Ectodermal cell (in vitro differentiated cells): ENCODE data around the gene TCFL5.

ENCODE experiments used
- H3K27ac ChIP-seq: 2 replicates; pipeline ENCODE4 v1.7.0; 2013; ENCODE audit warnings: mild to moderate bottlenecking, low read depth, low read length; ENCODE audit not compliant: insufficient read depth, poor library complexity, severe bottlenecking
- H3K27me3 ChIP-seq: 2 replicates; pipeline ENCODE4 v1.7.0; 2013; ENCODE audit warnings: mild to moderate bottlenecking, low read length; ENCODE audit not compliant: insufficient read depth, control insufficient read depth, poor library complexity, severe bottlenecking
- H3K36me3 ChIP-seq: one replicate; pipeline ENCODE4 v1.7.0; 2013; ENCODE audit warnings: low read length; ENCODE audit not compliant: control insufficient read depth, insufficient read depth
- H3K4me1 ChIP-seq: one replicate; pipeline ENCODE4 v1.7.0; 2013; ENCODE audit warnings: low read length; ENCODE audit not compliant: control insufficient read depth, insufficient read depth
- H3K4me3 ChIP-seq: 2 replicates; pipeline ENCODE4 v1.7.0; 2013; ENCODE audit warnings: low read depth, low read length, control low read depth; ENCODE audit not compliant: insufficient read depth
- H3K9me3 ChIP-seq: 2 replicates; pipeline ENCODE4 v1.7.0; 2013; ENCODE audit warnings: mild to moderate bottlenecking, low read length, moderate library complexity; ENCODE audit not compliant: control insufficient read depth
- WGBS, 2 experiments: methylation state at CpG; one replicate each; pipeline ENCODE4 v1.1.7; 2013; ENCODE audit warnings: missing lambda C conversion rate in 2 of 2; 5-methylcytosine and 5-hydroxymethylcytosine counted together

TCFL5 gene

DNA sequence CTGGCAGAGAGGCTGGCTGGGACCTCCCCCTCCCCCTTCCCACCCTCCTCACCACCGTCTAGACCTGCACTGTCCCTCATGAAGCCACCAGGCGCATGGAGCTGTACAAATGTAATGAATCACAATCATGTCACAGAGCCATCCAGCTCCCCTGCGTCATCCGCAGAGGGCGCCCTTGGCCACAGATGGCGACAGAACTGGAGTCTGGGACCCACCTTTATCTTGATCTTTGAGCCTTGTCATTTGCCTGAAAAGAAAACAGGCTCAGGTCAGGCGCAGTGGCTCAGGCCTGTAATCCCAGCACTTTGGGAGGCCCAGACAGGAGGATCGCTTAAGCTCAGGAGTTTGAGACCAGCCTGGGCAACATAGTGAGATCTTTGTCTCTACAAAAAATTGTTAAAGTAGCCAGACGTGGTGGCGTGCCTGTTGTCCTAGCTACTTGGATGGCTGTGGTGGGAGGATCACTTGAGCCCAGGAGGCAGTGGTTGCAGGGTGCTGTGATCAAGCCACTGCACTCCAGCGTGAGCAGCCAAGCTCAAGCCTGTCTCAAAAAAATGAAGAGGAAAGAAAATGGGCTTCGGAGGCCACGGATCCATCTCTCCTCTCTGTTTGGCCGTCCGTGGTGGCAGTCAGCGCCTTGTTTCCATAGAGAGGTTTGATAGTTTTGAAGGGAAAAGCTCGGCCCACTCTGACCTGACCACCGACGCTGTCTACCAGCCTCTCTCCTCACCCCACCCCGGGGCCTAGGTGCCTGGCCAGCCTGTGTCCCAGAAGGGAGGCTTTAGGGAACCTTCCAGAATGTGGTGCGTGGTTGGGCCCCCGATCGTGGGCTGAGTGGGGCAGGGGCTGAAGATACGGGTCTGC lies 38.6 kb downstream of the TCFL5 start:
- no peaks in the 10 kb centered on the region for H3K9me3 ChIP-seq
- no peaks in the 10 kb centered on the region for H3K36me3 ChIP-seq
- no peak overlapping the region for H3K4me3 ChIP-seq
- H3K4me1 ChIP-seq: peaks cover 27% of the 10 kb centered on the region
- H3K27ac ChIP-seq: no peak overlapping the region
- 82% methylated on average over 24 of the region's 24 CpGs for WGBS, 2 experiments
- peaks cover 1% of the 10 kb centered on the region for H3K27me3 ChIP-seq

DNA sequence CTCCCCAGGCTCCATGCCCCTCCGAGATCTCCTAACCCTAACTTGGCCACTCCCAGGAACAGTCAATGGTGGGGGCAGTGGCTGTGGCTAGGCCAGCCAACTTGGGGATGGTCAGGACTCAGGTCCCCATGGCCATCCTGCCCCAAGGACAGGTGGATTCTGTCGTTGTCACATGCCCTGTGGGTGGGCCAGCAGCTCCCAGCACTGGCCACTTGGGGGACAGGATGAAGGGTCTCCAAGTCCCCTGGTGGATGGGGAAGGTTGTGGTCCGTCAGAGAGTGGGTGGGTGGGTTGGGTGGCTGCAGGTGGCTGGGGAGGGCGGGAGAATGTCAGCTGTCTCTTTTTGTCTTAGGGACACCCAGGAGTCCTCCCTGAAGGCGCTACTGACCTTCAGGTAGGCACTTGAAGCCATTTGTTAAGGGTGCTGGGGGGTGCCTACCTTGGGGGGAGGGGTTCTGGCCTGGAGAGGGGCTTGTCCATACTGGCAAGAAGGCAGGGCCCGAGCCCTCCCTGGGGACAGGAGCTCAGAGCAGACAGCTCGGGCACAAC lies 39.3 kb downstream of the TCFL5 start:
- Histone ChIP-seq H3K27me3 (peaks cover 9% of the 10 kb centered on the region), H3K4me1 (peaks cover 30% of the 10 kb centered on the region), H3K4me3 (no peak overlapping the region), H3K36me3 (no peaks in the 10 kb centered on the region), H3K9me3 (no peaks in the 10 kb centered on the region), H3K27ac (no peak overlapping the region)
- WGBS, 2 experiments: 82 to 87% methylated on average over 7 of the region's 7 CpGs

DNA sequence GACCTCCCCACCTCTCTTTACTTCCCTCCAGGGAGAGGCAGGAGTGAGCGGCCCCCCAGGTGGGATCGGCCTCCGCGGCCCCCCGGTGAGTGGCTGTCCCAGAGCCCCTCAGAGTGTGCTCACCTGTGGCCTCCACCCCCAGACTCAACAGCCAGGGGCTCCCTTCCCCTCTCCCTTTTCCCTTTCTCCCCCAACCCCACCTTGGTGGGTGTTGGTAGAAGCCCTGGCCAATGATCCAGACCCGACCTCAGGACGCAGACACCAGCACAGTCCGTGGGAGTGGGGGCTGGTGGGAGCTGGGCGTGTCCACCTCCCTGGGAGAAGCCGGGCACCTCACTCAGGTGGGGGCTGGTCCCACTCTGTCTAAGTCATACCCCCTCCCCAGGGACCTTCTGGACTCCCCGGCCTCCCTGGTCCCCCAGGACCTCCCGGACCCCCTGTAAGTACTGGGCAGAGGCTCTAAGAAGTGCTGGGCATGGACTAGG lies 39.9 kb downstream of the TCFL5 start:
- Histone ChIP-seq H3K4me3 (no peak overlapping the region), H3K9me3 (no peaks in the 10 kb centered on the region), H3K27ac (no peak overlapping the region), H3K27me3 (peaks cover 14% of the 10 kb centered on the region), H3K4me1 (peaks cover 30% of the 10 kb centered on the region), H3K36me3 (no peaks in the 10 kb centered on the region)
- WGBS, 2 experiments: 95% methylated on average over 12 of the region's 12 CpGs

DNA sequence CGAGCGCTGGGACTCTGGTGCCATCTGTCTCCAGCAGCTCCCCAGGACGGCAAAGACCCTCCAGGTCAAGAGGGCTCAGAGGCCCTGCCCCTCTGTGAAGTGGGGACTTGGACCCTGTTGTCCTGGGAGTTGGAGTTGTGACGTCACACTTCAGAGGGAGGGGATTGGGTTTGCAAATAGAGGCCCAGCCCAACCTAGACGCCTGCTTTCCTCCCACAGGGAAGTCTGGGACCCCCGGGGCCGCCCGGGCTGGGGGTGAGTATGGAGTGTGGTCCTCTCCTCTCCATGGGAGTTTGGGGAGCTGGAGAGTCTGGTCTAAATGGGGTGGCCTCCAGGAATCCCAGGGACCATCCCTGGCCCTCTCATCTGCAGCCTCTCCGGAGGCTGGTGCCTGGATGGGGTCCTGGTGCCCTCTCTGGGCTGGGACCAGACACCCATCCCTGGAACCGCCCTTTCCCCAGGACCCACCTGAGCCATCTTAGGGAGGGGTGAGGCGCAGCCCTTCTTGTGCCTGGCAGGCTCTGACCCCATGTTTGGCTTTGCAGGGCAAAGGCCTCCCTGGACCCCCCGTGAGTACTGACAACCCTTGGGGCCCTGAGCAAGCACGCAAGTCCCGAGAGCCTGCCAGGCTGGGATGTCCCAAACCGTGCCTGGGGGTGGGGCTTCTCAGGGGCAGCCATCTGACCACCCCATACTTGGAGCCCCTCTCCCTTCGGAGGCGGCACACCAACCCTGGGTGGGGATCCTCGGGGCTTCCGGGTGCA lies 40.5 kb downstream of the TCFL5 start:
- Histone ChIP-seq H3K36me3 (no peaks in the 10 kb centered on the region), H3K4me3 (no peak overlapping the region), H3K27me3 (peaks cover 20% of the 10 kb centered on the region), H3K27ac (no peak overlapping the region), H3K9me3 (no peaks in the 10 kb centered on the region), H3K4me1 (peaks cover 30% of the 10 kb centered on the region)
- 91 to 92% methylated on average over 19 of the region's 19 CpGs for WGBS, 2 experiments

DNA sequence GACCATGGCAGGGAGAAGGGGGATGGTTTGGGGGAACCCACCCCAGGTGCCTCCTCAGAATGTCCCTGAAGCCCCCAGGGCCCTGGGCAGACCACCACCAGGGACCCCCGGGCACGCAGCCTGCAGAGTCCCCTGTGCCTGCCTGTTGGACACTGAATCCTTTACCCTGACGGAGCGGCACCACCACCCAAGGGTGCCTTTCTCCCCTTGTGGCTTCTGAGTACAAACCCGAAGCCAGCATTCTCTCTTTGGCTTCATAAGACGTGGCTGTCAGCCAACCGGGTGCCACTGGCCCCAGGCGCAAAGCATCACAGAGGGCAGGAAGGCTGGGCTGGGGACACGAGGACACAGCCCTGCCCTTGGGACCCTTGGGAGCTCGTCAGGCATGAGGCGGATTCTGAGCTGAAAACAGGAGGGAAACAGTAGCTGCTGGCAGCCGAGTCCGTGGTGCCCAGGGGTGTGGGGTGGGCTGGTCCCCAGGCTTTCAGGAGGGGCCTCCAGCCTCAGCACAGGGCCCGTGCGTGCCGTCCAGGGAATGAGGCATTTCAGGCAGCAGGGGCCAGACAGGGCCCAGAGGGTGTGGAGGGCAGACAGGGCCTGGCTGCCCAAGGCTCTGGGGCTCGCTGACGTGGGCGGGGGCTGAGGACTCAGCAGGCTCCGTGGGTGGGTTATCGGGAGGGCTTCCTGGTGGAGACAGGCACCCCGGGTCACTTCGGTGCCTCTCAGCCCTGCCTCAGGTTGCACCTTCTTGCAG lies 41.2 kb downstream of the TCFL5 start:
- WGBS, 2 experiments: 91 to 92% methylated on average over 23 of the region's 23 CpGs
- no peaks in the 10 kb centered on the region for H3K36me3 ChIP-seq
- no peak overlapping the region for H3K4me3 ChIP-seq
- peaks cover 28% of the 10 kb centered on the region for H3K27me3 ChIP-seq
- no peak overlapping the region for H3K27ac ChIP-seq
- peaks cover 34% of the 10 kb centered on the region for H3K4me1 ChIP-seq
- no peaks in the 10 kb centered on the region for H3K9me3 ChIP-seq

DNA sequence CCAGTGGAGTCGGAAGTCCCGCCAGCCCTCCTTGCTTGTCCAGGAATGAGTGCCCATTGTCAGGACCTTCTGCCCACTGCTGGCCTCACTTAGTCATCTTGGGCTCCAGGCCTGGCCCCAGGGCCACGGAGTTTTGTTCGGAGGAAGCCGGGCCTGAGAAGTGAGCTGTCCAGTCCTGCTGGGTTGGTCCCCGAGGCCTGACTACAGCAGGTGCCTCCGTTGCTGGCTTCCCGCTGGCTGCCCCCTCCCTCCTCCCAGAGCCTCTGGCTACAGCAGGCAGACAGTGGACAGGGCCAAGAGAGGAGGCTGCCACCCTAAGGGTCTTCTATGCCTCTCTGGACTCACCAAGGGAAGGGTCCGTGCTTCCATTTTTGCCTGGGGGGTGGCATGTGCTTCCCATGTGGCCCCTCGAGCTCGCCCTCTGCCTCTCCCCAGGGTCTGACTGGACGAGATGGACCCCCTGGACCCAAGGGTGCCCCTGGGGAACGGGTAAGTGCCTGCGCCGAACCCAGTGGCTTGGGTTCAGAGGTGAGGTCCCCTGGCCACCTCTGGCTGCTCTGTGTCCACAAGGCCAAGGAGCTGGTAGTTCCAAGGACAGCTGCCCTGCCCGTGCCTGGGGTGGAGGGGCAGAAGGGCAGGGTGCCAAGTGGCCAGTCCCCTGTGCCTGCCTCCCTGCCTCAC lies 42.0 kb downstream of the TCFL5 start:
- peaks cover 28% of the 10 kb centered on the region for H3K27me3 ChIP-seq
- H3K36me3 ChIP-seq: no peaks in the 10 kb centered on the region
- H3K4me3 ChIP-seq: no peak overlapping the region
- no peak overlapping the region for H3K27ac ChIP-seq
- no peaks in the 10 kb centered on the region for H3K9me3 ChIP-seq
- peaks cover 40% of the 10 kb centered on the region for H3K4me1 ChIP-seq
- WGBS, 2 experiments: 88 to 90% methylated on average over 16 of the region's 16 CpGs

DNA sequence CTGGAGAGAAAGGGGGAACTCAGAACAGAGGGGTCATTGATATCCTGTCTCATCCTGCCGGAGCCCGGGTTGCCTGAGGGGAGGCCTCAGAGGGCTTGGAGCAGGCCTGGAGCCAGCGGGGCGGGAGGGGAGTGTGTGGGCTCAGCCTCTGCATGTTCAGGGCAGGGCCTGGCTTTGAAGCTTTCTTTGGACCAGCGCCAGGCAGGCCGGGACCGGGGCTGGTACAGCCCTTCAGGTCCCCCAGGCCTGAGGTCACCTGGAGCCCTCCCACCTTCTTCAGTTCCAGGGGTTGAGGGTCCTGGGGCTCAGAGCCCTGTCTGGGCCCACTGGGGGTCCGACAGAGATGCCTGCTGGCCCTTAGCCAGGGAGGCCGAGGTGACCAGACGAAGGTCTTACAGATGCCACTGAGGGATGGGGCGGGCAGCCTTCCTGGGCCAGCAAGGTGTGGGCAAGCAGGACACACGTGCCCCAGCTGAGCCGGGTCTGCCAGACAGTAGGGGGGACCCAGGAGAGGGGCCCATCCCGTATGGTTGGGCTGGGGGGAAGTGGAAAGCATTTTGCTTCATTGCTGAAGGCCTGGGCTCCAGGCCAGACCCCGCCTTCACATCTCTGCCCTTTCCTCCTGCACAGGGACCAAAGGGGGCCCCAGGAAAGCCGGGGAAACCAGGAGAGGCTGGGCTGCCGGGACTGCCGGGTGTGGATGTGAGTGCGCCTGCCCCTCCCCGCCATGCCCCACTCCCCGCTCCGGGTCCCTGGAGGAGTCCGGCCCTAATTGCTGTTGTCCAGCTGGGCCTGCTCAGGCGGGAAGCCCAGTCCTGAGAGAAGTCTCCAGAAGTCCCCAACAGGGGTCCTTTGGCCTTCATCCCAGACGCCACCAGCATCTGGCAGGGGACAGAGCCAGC lies 42.8 kb downstream of the TCFL5 start:
- H3K27ac ChIP-seq: no peak overlapping the region

DNA sequence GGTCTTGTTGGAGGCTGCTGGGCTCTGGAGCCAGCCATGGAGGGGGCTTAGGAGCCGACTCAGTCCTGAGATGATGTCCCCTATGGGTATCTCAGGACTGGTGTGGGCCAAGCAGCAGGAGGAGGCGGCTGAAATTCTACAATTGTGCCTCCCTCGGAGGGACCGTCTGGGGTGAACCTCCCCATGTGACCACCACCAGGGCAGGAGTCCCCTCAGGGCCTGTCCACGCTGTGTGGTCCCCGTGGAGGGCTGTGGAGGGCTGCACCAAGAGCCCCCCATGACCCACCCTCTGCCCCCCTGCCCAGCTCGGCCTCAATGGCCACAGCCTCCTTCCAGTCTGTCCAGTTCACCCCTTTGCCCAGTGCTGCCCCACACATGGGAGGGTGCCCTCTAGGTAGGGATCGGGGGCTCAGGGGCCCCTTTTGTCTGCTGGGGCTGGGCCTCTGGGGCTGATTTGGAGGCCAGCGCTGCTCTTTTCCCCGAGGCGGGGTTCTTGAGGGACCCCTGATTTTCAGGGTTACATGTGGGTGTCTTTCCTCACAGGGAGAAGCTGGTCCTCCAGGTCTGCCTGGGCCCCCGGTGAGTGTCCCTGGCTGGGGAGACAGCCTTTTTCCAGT lies 43.5 kb downstream of the TCFL5 start:
- Histone ChIP-seq H3K9me3 (no peaks in the 10 kb centered on the region), H3K4me1 (peaks cover 27% of the 10 kb centered on the region), H3K4me3 (peak overlapping the region; percentile 33), H3K27me3 (peaks cover 28% of the 10 kb centered on the region), H3K27ac (peak overlapping the region; percentile 55), H3K36me3 (no peaks in the 10 kb centered on the region)
- WGBS, 2 experiments: 85 to 88% methylated on average over 12 of the region's 12 CpGs

More for the DNA sequence above, 42.8 kb downstream of the TCFL5 start:
- Histone ChIP-seq H3K27me3 (peaks cover 28% of the 10 kb centered on the region), H3K36me3 (no peaks in the 10 kb centered on the region), H3K9me3 (no peaks in the 10 kb centered on the region), H3K4me3 (no peak overlapping the region), H3K4me1 (peaks cover 34% of the 10 kb centered on the region)
- WGBS, 2 experiments: 79 to 81% methylated on average over 25 of the region's 25 CpGs
